HepG2 (cell line): ENCODE data around the gene SMAD7.

Experiments used
- CREB1 ChIP-seq, 2 experiments: fragments of 450-650 bp in 1 of 2; IDR thresholded peaks; 2 replicates each; pipeline ENCODE4 v1.6.1; 2016 to 2017; ENCODE audit warnings: control low read depth in 1 of 2, mild to moderate bottlenecking in 1 of 2, missing compliant biosample characterization in 1 of 2, missing genetic modification characterization in 1 of 2
- CTCF ChIP-seq: sonication (generic); formaldehyde crosslinking; IDR thresholded peaks from 2 replicates; pipeline ENCODE4 v1.5.0; 2020; ENCODE audit warnings: mild to moderate bottlenecking, missing genetic modification reagents, moderate library complexity
- DPF2 ChIP-seq: sonication (generic); formaldehyde crosslinking; IDR thresholded peaks from 2 replicates; pipeline ENCODE4 v1.4.0; 2020; ENCODE audit warnings: mild to moderate bottlenecking, low read depth, missing genetic modification reagents, borderline replicate concordance
- EZH2 ChIP-seq: conservative IDR thresholded peaks from 2 replicates; pipeline ENCODE4 v1.6.1; 2012; ENCODE audit warnings: mild to moderate bottlenecking, low read depth, low read length, moderate library complexity
- HDAC6 ChIP-seq: fragments of 200-600 bp; sonication (generic); IDR thresholded peaks from 2 replicates; pipeline ENCODE4 v1.7.0; 2017; ENCODE audit warnings: mild to moderate bottlenecking, antibody characterized with exemption, low read length, low read depth
- NR3C1 ChIP-seq: sonication (generic); formaldehyde crosslinking; IDR thresholded peaks from 2 replicates; pipeline ENCODE4 v1.4.0; 2020; ENCODE audit warnings: missing genetic modification reagents
- REST ChIP-seq, 2 experiments: IDR thresholded peaks; 2 replicates each; pipeline ENCODE4 v1.6.1; 2011 to 2012; ENCODE audit warnings: low read length in 2 of 2, borderline replicate concordance in 1 of 2, low read depth in 1 of 2, mild to moderate bottlenecking in 1 of 2, moderate library complexity in 1 of 2
- ZNF646 ChIP-seq: sonication (generic); formaldehyde crosslinking; IDR thresholded peaks from 2 replicates; pipeline ENCODE4 v1.9.0; 2021; ENCODE audit warnings: mild to moderate bottlenecking, missing genetic modification reagents
- ZNF83 ChIP-seq: sonication (generic); formaldehyde crosslinking; IDR thresholded peaks from 2 replicates; pipeline ENCODE4 v1.4.0; 2020; ENCODE audit warnings: missing genetic modification reagents, mild to moderate bottlenecking, borderline replicate concordance

GRCh38 chr18:48901145-48902022 is 49.4 kb downstream of the SMAD7 start:
- TF ChIP-seq CTCF (CRISPR knock-in tag) (no peak), DPF2 (no peak), EZH2 (no peak), ZNF646 (no peak), NR3C1 (CRISPR knock-in tag) (no peak), REST (IDR thresholded peaks at IDR 0.05; ENCODE audit: borderline replicate concordance in 1 of 2, low read depth in 1 of 2, low read length in 2 of 2) (no peak), CREB1 (IDR thresholded peaks at IDR 0.05) (no peak), CREB1 (CRISPR knock-in tag; IDR thresholded peaks at IDR 0.05) (no peak), HDAC6 (no peak), ZNF83 (CRISPR knock-in tag) (no peak)
